Measurements from ENCODE around the gene SPDYA.

DNA sequence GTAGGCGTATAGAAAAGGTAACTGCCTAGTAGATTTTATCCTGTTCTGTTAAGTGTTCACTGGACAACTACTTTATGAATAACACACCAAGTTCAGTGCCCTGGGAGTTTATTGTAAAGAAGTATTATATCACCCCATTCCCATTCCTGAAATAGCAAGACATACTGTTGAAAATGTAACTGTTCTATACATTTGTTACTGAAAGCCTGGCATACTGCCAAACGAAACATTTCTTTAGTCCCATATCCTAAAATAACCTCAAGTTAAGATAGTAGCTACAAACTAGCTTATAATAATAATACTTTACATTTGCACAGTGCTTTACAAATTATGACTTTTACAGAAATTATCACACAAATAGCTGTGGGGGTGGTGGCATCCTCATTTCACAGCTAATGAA lies 25.1 kb downstream of the SPDYA start:
- TF ChIP-seq, protein P1, sequence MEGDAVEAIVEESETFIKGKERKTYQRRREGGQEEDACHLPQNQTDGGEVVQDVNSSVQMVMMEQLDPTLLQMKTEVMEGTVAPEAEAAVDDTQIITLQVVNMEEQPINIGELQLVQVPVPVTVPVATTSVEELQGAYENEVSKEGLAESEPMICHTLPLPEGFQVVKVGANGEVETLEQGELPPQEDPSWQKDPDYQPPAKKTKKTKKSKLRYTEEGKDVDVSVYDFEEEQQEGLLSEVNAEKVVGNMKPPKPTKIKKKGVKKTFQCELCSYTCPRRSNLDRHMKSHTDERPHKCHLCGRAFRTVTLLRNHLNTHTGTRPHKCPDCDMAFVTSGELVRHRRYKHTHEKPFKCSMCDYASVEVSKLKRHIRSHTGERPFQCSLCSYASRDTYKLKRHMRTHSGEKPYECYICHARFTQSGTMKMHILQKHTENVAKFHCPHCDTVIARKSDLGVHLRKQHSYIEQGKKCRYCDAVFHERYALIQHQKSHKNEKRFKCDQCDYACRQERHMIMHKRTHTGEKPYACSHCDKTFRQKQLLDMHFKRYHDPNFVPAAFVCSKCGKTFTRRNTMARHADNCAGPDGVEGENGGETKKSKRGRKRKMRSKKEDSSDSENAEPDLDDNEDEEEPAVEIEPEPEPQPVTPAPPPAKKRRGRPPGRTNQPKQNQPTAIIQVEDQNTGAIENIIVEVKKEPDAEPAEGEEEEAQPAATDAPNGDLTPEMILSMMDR (IDR thresholded peaks at IDR 0.05), result no peak
- TF ChIP-seq POLR2A (IDR thresholded peaks at IDR 0.05), result no peak
